Urothelium cell line (cell line): Measurements from ENCODE around the gene ZSCAN22.
"Not testable (repeated sequence)": the region's sequence is repeated elsewhere in the genome, so short reads cannot be mapped to it uniquely, and the experiment has no call there.

Experiments used
- DNase-seq: peaks from one replicate; pipeline ENCODE4 v3.0.0; 2011; ENCODE audit warnings: low spot score, mixed read lengths
- FAIRE-seq: peaks from 2 replicates; lab custom pipeline; 2011; peaks lifted over from hg19 to GRCh38; lab: Jason Lieb, UNC

Gene ZSCAN22

DNA sequence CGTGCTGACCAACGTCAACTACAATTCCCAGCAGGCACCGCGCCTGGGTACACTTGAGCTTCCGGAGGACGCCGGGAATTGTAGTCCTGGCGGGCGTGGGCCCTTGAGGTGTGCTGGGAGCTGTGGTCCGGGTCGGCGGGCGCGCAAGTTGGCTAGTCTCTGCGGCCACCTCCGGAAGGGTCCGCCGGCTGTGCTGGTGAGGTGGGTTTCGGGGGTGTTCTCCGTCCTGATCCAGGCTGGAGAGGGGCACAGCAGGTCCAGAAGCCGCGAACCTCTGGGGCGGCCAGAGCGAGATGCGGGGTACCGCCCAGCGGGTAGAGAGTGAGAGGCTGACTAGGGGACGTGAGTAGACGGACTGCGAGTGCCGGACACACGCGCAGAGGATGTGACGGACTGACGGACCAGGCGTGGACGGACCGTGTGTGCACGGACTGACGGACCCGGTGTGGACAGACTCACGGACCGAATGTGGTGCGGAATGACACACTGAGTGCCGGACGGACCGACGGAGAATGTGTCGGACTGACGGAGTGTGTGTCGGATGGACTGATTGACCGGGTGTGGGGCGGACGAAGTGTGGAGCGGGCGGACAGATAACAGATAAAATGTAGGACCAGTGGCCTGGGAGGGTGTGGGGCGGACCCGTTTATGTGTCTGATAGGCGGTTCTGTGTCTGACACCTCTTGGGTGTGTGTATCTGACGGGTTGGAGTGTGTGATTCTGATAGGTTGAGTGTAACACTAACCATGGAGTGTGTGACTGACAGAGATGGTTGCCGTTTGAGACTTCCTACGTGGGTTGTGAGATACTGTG lies at the start of gene ZSCAN22:
Gene ZSCAN22 (plus strand): TSS at position 81 of the 813 bp plus-strand sequence. CDS start 7,809 bp downstream, outside the sequence.
- peak; percentile 94 for DNase-seq
- FAIRE-seq, result peak; percentile 93

DNA sequence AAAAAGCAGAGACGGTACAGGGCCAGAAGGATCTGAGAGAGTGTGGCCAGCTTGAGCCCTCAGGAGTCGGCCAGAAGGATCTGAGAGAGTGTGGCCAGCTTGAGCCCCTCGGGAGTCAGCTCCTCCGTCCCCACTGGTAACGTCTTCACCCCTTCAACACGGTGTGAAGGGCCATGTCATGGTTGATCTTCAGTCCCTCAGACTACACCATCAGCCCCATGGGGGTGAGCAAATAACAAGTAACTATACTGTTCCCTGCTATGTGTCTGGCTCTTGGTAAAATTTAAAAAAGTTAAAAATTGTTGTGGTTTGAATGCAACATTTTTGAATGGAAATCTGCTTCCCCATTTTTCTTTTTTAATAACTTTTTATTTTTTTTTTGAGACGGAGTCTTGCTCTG lies 49.6 kb upstream of the ZSCAN22 start:
- no peak for DNase-seq
- no peak for FAIRE-seq

DNA sequence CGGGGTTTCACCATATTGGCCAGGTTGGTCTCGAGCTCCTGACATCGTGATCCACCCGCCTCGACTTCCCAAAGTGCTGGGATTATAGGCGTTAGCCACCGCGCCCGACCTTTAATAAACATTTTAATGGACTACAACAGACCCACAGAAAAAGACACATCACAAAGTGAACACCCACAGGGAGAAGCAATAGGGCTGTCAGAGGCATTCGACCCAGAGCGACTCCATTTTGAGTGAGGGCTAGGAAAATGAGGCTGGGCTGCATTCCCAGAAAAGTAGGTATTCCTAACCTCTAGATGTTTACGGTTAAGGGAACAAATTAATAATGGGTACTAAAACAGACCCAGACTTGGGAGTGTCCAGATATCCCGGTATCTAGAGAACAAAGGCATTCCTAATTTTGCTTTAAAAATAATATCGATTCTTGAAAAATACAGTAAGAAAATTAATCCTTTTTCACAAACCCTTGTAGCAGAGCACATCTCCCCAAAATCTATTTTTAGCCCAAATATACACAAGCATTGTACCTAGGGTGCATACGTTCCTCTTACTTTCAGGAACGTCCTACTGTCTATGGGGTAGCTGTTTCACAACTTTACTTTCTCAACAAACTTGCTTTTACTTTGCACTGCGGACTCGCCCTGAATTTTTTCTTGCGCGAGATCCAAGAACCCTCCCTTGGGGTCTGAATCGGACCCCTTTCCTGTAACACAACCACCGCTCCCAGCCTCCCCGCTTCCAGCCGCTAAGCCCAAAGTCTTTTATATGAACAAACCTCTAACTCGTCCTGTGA lies 48.9 kb upstream of the ZSCAN22 start:
- FAIRE-seq, result no peak
- DNase-seq, result no peak

DNA sequence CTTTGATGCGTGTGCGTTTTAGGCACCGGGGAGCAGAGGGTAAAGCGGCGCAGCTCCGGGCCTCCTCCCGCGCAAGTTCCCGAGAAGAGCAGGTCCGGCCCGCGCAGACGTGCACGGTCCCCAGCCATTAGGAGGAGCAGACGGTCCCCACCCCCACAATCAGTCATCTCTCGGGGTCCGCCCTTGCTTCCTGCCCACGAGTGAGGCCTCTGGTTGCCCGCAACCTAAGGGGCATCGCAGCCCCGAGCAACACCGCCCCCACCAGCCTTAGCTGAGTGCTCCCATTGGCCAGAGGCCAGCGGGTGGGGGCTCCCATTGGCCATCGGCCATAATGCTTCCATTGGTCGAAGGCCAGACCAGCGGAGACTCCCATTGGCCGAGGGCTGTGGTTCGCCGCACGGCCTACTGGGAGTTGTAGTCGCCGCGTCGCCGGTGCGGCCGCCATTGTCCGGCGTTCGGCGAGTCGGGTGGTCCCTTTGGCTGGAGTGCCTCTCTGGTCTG lies 48.2 kb upstream of the ZSCAN22 start, which contains the start of gene ZNF8:
Gene ZNF8 (plus strand): TSS at position 415 of the 501 bp plus-strand sequence. CDS start 127 bp downstream, outside the sequence.
- DNase-seq, result peak; percentile 99
- peak; percentile 50 for FAIRE-seq

DNA sequence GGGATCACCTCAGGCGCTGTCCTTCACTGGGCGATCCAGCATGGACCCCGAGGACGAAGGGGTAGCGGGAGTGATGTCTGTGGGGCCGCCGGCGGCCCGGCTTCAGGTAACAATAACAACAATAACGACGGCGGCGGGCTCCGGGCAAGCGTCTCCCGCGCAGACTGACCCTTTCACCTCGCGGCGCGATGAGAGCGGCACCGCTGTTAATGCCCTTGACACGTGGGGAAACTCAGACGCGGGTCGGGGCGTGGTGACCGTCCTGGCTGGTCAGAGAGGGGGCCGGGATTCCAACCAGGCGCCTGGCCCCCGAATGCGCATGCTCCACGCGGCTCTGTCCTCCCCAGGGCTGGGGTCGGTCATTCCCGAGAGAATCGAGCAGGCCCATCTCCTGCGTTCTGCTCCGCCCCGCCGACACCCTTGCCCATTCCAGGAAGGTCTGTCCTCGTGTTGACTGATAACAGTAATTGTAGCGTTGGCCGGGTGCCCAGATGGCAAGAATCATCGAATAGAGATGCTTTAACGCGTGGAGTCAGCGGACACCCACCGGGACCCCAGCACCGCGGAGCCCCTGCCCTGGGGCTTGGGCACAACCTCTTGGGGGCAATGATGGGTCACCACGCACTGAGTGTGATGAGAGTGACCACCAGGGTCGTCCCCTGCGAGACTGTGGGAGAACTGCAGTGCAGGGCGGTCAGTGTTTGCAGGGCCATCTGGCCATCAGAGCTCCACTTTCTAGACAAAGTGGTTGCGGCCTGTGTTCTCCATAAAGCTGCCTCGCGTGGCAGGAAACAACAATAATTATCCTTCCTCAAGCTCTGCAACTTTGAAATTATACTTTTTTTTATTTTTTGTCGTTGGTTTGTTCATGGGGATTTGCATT lies 47.5 kb upstream of the ZSCAN22 start:
- FAIRE-seq (no peak), DNase-seq (peak; percentile 55)

DNA sequence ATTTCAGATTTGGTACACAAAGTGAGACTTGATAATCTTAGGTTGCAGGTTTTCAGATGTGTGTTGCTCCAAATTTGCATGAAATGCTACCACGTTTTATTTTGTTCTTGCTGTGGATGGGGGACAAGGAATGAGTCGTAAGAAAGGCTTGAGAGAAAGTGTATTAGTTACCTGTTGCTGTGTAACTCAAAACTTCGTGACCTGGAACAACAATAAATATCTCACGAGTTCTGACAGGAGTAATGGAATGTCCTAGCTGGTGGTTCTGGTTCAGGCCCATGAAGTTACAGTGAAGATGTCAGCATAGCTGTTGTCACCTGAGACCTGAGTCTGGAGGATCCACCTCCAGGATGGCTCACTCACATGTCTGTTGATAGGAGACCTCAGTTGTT lies 46.9 kb upstream of the ZSCAN22 start:
- FAIRE-seq, result no peak
- DNase-seq, result no peak

DNA sequence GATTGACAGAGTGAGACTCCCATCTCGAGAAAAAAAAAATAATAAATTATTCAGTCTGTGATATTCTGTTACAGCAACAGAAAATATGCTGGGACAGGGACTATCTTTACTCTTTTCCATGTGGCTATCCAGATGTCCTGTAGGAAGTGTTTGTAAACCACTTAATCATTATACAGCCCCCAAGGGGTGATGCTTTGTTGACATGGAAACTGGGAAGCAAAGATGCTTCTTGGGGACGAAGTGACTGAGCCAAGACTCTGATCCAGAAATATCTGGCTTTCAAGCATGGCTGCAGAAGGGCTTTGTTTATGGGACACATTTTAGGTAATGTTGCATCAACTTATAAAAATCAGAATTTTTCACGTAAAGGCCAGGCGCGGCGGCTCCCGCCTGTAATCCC lies 42.6 kb upstream of the ZSCAN22 start:
- no peak for DNase-seq
- FAIRE-seq, result no peak

DNA sequence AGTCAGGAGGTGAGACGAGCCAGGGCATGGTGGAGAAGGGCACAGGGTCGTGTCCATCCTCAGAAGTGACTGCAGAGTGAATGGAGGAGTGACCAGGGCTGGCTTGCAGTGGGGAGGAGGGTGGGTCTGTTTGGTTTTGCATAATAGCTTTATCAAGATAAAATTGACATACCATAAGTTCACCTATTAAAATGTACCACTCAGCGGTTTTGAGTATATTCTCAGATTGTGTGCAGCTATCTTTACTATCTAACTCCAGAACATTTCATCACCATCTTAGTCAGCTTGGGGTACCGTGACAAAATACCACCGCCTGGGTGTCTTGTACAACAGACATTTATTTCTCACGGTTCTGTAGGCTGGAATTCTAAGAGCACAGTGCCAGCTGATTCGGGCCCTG lies 34.9 kb upstream of the ZSCAN22 start:
- FAIRE-seq (no peak), DNase-seq (no peak)

DNA sequence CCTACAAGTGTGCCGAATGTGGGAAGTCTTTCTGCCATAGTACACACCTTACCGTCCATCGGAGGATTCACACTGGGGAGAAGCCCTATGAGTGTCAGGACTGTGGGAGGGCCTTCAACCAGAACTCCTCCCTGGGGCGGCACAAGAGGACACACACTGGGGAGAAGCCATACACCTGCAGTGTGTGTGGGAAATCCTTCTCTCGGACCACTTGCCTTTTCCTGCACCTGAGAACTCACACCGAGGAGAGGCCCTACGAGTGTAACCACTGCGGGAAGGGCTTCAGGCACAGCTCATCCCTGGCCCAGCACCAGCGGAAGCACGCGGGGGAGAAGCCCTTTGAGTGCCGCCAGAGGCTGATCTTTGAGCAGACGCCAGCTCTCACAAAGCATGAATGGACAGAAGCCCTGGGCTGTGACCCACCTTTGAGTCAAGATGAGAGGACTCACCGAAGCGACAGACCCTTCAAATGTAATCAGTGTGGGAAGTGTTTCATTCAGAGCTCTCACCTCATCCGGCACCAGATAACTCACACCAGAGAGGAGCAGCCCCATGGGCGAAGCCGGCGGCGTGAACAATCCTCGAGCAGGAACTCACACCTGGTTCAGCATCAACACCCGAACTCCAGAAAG lies 31.9 kb upstream of the ZSCAN22 start:
- DNase-seq, result no peak
- no peak for FAIRE-seq

DNA sequence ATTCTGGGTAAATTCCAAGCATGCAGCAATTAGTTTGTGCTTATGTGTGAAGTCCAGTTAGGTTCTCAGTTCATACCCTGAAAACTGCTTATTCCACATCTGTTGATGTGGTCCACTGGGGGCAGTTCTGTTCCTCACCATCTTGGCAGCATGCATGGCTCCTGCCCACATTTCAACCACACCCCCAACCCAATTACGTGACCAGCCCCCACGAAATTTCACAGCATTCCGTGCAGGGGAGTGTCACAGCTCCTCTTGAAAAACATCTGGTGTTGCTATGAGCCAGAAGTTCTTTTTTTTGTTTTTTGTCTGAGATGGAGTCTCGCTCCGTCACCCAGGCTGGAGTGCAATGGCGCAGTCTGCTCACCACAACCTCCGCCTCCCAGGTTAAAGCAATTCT lies 30.7 kb upstream of the ZSCAN22 start:
- no peak for DNase-seq
- no peak for FAIRE-seq

DNA sequence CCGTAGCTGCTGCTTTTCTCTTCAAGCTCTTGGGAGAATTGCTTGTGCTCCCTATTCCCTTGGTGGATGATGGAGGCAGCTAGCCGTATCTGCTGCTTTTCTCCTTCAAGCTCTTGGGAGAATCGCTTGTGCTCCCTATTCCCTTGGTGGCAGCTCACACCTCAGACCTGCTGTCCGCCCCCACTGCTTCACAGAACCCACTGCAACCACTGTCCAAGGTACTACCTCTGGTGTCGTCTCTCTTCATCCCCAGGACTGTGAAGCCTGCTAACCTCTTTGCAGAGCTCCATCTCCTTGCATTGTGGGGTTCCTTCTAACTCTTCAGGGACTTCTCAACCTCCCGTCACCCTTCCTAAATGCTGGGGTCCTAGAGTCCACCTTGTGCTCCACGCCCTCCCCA lies 26.2 kb upstream of the ZSCAN22 start:
- FAIRE-seq (no peak), DNase-seq (no peak)

DNA sequence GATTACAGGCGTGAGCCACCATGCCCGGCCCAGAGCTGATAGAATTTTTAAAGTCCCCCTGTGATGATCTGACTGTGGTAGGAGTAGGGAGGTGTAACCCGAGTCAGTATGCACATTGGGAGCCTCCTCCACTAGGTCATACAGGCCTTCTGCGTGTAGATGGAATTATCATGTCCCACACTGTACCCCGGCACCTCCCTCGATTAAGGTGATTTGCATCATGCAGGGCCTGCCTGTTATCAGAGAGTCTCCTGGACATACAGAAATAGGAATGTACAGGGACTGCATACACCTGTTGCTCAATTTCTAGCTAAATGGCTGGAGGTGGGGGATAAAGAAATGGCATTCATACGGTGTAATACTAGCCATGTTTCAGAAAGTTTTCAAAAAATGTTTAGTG lies 22.5 kb upstream of the ZSCAN22 start:
- FAIRE-seq (no peak), DNase-seq (no peak)

DNA sequence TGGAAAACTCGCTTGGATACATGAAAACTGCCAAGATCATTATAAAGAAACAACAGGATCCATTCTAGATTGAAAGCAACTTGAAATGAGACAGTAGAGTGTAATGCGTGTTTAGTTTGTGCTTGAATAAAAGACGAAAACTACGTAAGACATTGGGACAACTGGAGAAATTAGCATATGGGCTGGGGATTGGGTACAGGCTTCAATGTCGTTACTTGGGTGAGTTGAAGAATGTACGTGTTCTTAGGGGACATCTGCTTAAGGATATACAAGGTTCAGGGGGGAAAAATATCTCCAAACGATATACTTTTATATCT lies 22.1 kb upstream of the ZSCAN22 start:
- no peak for DNase-seq
- no peak for FAIRE-seq

DNA sequence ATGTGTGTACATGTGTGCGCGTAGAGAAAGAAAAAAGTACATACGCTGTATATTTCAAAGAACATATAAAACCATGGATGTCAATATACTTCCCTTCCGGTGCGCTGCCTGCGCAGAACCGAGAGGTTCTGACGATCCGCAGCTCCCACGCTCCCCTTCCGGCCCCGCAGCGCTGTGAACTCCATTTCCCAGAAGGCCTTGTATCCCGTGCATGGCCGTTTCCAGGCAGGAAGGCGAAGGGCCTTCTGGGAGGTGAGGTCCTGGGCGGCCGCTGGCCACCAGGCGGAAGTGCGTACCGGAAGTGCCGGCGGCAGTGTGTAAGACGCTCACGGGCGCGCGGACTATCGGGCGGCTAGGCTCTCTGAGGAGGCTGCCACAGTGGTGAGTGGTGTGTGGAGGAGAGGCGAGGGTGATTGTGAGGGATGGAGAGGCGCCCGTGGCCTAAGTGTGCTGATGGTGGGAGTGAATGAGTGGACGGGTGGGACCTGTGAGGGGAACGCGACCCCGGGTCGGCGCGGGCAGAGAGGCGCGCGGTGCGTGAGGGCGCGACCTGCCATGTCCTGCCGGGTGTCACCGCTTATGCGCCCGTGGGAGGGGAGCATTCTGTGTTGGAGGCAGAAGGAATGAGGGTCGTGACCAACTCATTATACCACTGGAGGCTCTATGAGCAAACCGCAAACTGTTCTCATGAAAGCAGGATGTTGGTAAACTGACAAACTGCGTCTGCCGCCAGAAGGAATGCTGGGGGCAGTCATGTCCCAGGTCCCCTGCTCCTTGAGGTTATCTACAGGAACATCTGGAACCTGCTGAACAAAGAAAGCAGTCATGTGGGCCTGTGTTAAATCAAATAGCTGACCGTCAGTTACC lies 21.5 kb upstream of the ZSCAN22 start, which contains the start of gene ERVK3-1:
Gene ERVK3-1 (plus strand): TSS at position 313 of the 867 bp plus-strand sequence. CDS start 6,792 bp downstream, outside the sequence.
- peak; percentile 86 for FAIRE-seq
- DNase-seq, result peak; percentile 95

DNA sequence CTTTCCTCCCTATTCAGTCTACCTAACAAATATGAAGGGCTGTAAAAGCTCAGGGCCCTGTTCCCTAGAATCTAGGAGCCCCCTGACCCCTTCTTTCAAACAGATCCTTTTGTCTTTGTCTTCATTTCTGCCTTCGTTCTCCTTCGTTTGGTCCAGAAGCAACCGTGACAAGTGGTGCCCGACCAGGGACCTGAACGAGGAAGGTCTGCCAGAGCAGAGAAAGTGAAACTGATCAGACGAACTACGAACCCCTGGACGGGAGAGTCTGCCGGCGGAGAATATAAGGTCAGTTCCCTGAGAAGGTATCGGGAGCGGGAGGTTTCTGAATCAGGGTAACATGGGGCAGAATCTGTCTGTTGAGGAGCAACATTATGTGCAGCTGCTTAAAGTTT lies 20.9 kb upstream of the ZSCAN22 start:
- FAIRE-seq, result no peak

DNA sequence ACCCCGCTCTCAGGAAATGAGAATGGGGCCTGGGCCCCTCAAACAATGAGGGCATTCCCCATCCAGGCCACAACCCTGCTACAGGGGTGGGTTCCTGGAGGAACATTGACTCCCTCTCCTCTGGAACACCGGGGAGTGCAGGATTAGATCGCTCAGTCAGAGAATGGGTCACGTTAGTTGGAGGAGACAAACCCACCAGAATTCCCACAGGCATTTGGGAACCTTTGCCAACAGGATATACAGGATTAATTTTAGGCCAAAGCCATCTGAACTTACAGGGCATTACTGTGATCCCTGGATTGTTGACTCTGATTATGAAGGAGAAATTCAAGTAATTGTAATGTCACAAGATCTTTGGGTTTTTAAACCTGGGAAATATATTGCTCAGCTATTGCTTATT lies 19.1 kb upstream of the ZSCAN22 start:
- DNase-seq (no peak), FAIRE-seq (no peak)

More for the DNA sequence above, 20.9 kb upstream of the ZSCAN22 start:
- no peak for DNase-seq

DNA sequence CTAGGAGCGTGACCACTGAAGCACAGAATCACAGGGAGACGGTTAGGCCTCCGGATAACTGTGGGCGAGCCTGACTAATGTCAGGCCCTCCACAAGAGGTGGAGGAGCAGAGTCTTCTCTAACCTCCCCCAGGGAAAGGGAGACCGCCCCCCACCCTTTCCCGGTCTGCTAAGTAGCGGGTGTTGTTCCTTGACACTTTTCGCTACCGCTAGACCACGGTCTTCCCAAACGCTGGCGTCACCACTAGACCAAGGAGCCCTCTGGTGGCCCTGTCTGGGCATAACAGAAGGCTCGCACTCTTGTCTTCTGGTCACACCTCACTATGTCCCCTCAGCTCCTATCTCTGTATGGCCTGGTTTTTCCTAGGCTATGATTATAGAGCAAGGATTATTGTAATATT lies 16.1 kb upstream of the ZSCAN22 start:
- not testable (repeated sequence) for FAIRE-seq

DNA sequence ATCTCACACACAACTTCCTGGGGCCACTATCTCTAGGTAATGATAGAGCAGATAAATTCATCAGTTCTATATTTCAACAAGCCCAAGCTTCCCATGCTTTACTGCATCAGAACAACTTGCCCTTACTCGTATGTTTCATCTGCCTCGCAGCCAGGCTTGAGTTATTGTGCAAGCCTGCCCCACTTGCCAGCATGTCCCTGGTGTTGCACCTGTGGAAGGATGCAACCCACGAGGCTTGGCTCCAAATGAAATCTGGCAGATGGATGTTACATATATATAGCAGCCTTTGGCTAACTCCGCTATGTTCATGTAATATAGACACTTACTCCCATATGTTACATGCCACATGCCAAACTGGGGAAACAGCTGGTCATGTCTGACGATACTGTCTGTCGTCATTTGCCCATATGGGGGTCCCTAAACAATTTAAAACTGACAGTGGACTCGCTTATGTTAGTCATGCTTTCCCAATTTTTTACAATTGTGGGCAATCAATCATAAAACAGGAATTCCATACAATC lies 15.4 kb upstream of the ZSCAN22 start:
- FAIRE-seq (no peak), DNase-seq (no peak)

More for the DNA sequence above, 16.1 kb upstream of the ZSCAN22 start:
- DNase-seq, result not testable (repeated sequence)

DNA sequence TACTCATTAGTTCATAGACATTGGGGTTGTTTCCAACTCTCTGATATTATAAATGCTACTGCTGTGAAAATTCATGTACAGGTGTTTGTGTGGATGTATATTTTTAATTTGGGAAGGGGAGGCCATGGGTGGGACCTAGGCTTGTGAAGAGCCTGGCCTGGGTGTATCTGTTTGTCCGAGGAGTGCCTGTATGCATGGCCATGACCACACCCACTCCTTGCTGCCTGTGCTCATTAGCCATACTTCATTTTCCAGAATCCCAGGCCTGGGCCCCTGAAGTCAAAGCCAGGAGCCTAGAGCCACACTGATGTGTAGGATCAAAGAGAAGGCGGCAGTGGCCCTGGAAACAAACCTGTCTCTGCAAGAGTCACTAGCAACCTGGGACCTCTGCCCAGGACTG lies 11.2 kb upstream of the ZSCAN22 start:
- FAIRE-seq, result no peak

More for the DNA sequence above, 11.2 kb upstream of the ZSCAN22 start:
- no peak for DNase-seq
